Fibroblast of lung (primary cell): Measurements from ENCODE around the gene WDR59. TPM values are rescaled to one million over a fixed set of nuclear protein-coding genes. Genes with fewer than 3 reads are reported as not detected.

Experiments
- DNase-seq, 2 donors: peaks; one replicate each; pipeline versions ENCODE4 v3.0.0 to v3.0.0-alpha.2; 2010; ENCODE audit warnings: low read depth in 2 of 2
- H2AFZ ChIP-seq: 2 replicates; pipeline ENCODE4 v1.5.1; 2012; ENCODE audit warnings: low read length, control low read depth, inconsistent platforms
- H3K27ac ChIP-seq: 2 replicates; pipeline ENCODE4 v1.5.1; 2011; ENCODE audit warnings: low read length, control low read depth; ENCODE audit not compliant: insufficient read depth
- H3K27me3 ChIP-seq: 2 replicates; pipeline ENCODE4 v1.5.1; 2011; ENCODE audit warnings: mild to moderate bottlenecking, low read length; ENCODE audit not compliant: control insufficient read depth, insufficient read depth
- H3K36me3 ChIP-seq: 2 replicates; pipeline ENCODE4 v1.5.1; 2011; ENCODE audit warnings: low read length; ENCODE audit not compliant: control insufficient read depth, insufficient read depth
- H3K4me1 ChIP-seq: 2 replicates; pipeline ENCODE4 v1.5.1; 2011; ENCODE audit warnings: low read length; ENCODE audit not compliant: control insufficient read depth, insufficient read depth; ENCODE audit errors: extremely low read depth
- H3K4me2 ChIP-seq: 2 replicates; pipeline ENCODE4 v1.5.1; 2011; ENCODE audit warnings: low read length, control low read depth; ENCODE audit not compliant: insufficient read depth; ENCODE audit errors: extremely low read depth
- H3K4me3 ChIP-seq, 4 experiments: fragments of 200-600 bp in 1 of 4; sonication (generic) in 1 of 4; replicated peaks in 1 of 4; 2 replicates each; pipeline ENCODE4 v1.5.1; 2011 to 2016; ENCODE audit warnings: low read length in 4 of 4, low read depth in 3 of 4, mild to moderate bottlenecking in 3 of 4, control low read depth in 2 of 4, inconsistent platforms in 1 of 4, mixed read lengths in 1 of 4; ENCODE audit not compliant: insufficient read depth in 1 of 4; ENCODE audit errors: control extremely low read depth in 1 of 4
- H3K79me2 ChIP-seq: 2 replicates; pipeline ENCODE4 v1.5.1; 2012; ENCODE audit warnings: mild to moderate bottlenecking, low read length, inconsistent platforms; ENCODE audit not compliant: control insufficient read depth, insufficient read depth
- H3K9ac ChIP-seq: 2 replicates; pipeline ENCODE4 v1.5.1; 2011; ENCODE audit warnings: mild to moderate bottlenecking, low read length, control low read depth; ENCODE audit not compliant: insufficient read depth
- H3K9me3 ChIP-seq: 2 replicates; pipeline ENCODE4 v1.5.1; 2012; ENCODE audit warnings: low read depth, low read length; ENCODE audit not compliant: control insufficient read depth, insufficient read depth
- H4K20me1 ChIP-seq: 2 replicates; pipeline ENCODE4 v1.5.1; 2011; ENCODE audit warnings: low read length; ENCODE audit not compliant: control insufficient read depth, insufficient read depth; ENCODE audit errors: extremely low read depth
- CTCF ChIP-seq, 2 donors: IDR thresholded peaks in 1 of 2; conservative IDR thresholded peaks in 1 of 2; 1 replicate in 1 of 2; 2 replicates in 1 of 2; pipeline ENCODE4 v1.5.1; 2011 to 2012; ENCODE audit warnings: low read length in 2 of 2, control low read depth in 1 of 2, inconsistent platforms in 1 of 2, low read depth in 1 of 2, mild to moderate bottlenecking in 1 of 2
- EZH2 ChIP-seq: IDR thresholded peaks from 2 replicates; pipeline ENCODE4 v1.5.1; 2012; ENCODE audit warnings: low read length, control low read depth, mild to moderate bottlenecking; ENCODE audit errors: missing control alignments
- polyA plus RNA-seq, 2 donors: library from polyadenylated mRNA; depleted of rRNA in 1 of 2; stranded (reverse) in 1 of 2; unstranded in 1 of 2; fragments of >200 nt; gene quantifications; 2 replicates each; pipeline ENCODE4 v1.2.1, GENCODE V29; 2011 to 2012; ENCODE audit warnings: missing spikeins in 1 of 2
- total RNA-seq: library from RNA; depleted of rRNA; stranded (reverse); fragments of >200 nt; gene quantifications from 2 replicates; pipeline ENCODE4 v1.2.1, GENCODE V29; 2014

The WDR59 gene
- total and polyA plus RNA-seq, 2 donors (not counting 1 experiment from before 2014, with no cell fraction given), result 16.0 to 30.2 TPM

- H2AFZ ChIP-seq, result peak overlapping the region; percentile 16
- peak overlapping the region; percentile 66 to 86 (median 78) for H3K4me3 ChIP-seq
- no peaks in the 10 kb centered on the region for H3K9me3 ChIP-seq
- H3K4me1 ChIP-seq, result peaks cover 8% of the 10 kb centered on the region
- H3K27me3 ChIP-seq, result no peaks in the 10 kb centered on the region
- peak overlapping the region; percentile 55 for H3K27ac ChIP-seq
- TF ChIP-seq EZH2, result no peak
- no peak for TF ChIP-seq CTCF (conservative IDR thresholded peaks at IDR 0.05 in 1 of 2, IDR thresholded peaks at IDR 0.05 in 1 of 2; ENCODE audit: low read depth in 1 of 2, low read length in 2 of 2)
- H3K4me2 ChIP-seq, result peak overlapping the region; percentile 89
- no peaks in the 10 kb centered on the region for H4K20me1 ChIP-seq
- H3K36me3 ChIP-seq, result no peaks in the 10 kb centered on the region
- peak in 1 of 2 donors; percentile 27 for DNase-seq
- H3K79me2 ChIP-seq, result peaks cover 51% of the 10 kb centered on the region
- peak overlapping the region; percentile 71 for H3K9ac ChIP-seq
Observed at GRCh38 chr16:75000481-75001081, 15.7 kb upstream of the WDR59 start.

- peak overlapping the region; percentile 55 for H3K27ac ChIP-seq
- peak in 1 of 2 donors; percentile 57 for DNase-seq
- peak overlapping the region; percentile 89 for H3K4me2 ChIP-seq
- H3K9me3 ChIP-seq, result no peaks in the 10 kb centered on the region
- H3K4me1 ChIP-seq, result peaks cover 8% of the 10 kb centered on the region
- H3K9ac ChIP-seq, result peak overlapping the region; percentile 71
- H3K27me3 ChIP-seq, result no peaks in the 10 kb centered on the region
- H4K20me1 ChIP-seq, result no peaks in the 10 kb centered on the region
- no peak for TF ChIP-seq EZH2
- TF ChIP-seq CTCF (conservative IDR thresholded peaks at IDR 0.05 in 1 of 2, IDR thresholded peaks at IDR 0.05 in 1 of 2; ENCODE audit: low read depth in 1 of 2, low read length in 2 of 2), result no peak
- H3K79me2 ChIP-seq, result peaks cover 46% of the 10 kb centered on the region
- H3K36me3 ChIP-seq, result no peaks in the 10 kb centered on the region
- H2AFZ ChIP-seq, result peak overlapping the region; percentile 16
- peak overlapping the region; percentile 66 to 86 (median 78) for H3K4me3 ChIP-seq
Observed at GRCh38 chr16:74999609-75000480, 14.9 kb upstream of the WDR59 start.

- peak in 1 of 2 donors; percentile 25 for DNase-seq
Observed at GRCh38 chr16:74999219-74999608, 14.3 kb upstream of the WDR59 start.

More at GRCh38 chr16:74999219-74999608, 14.3 kb upstream of the WDR59 start:
- Histone ChIP-seq H3K9me3 (no peaks in the 10 kb centered on the region), H3K27ac (no peak overlapping the region), H3K36me3 (no peaks in the 10 kb centered on the region), H4K20me1 (no peaks in the 10 kb centered on the region), H2AFZ (no peak overlapping the region), H3K4me3 (peak overlapping the region; percentile 60 to 86 (median 76)), H3K9ac (peak overlapping the region; percentile 71), H3K4me2 (peak overlapping the region; percentile 89), H3K27me3 (no peaks in the 10 kb centered on the region), H3K4me1 (peaks cover 8% of the 10 kb centered on the region), H3K79me2 (peaks cover 40% of the 10 kb centered on the region)
- TF ChIP-seq EZH2, result no peak
- no peak for TF ChIP-seq CTCF (conservative IDR thresholded peaks at IDR 0.05 in 1 of 2, IDR thresholded peaks at IDR 0.05 in 1 of 2; ENCODE audit: low read depth in 1 of 2, low read length in 2 of 2)
